Endothelial cell of umbilical vein (primary cell): Measurements from ENCODE around the gene NME7. TPM values are rescaled to one million over a fixed set of nuclear protein-coding genes. Genes with fewer than 3 reads are reported as not detected.

Experiments used
- BruUV-seq: library from RNA; stranded (reverse); fragments of 400-500 nt; replicated peaks from 2 replicates; lab custom pipeline; 2021; lab: Mats Ljungman, UMichigan
- CTCF ChIA-PET: fragments of 300-600, 350-600 bp; sonication (Branson Sonifier 250); formaldehyde crosslinking; loops from one replicate; lab custom pipeline; 2021; ENCODE audit warnings: antibody characterized with exemption, inconsistent platforms; lab: Charles Lee
- POLR2A ChIA-PET: fragments of 300-600, 350-600 bp; sonication (Branson Sonifier 250); formaldehyde crosslinking; loops from one replicate; lab custom pipeline; 2021; ENCODE audit warnings: antibody characterized with exemption, inconsistent platforms; lab: Charles Lee
- DNase-seq: peaks from one replicate; pipeline ENCODE4 v3.0.0-alpha.2; 2011; ENCODE audit warnings: low read depth, low spot score
- FAIRE-seq: peaks from 2 replicates; lab custom pipeline; 2011; peaks lifted over from hg19 to GRCh38; lab: Jason Lieb, UNC
- H2AFZ ChIP-seq: 2 replicates; pipeline ENCODE4 v1.6.0; 2012; ENCODE audit warnings: low read depth, low read length, control low read depth, inconsistent platforms
- H3K27ac ChIP-seq: 2 replicates; pipeline ENCODE4 v1.5.1; 2011; ENCODE audit warnings: low read depth, mild to moderate bottlenecking, control low read depth, low read length, moderate library complexity; ENCODE audit not compliant: insufficient read depth
- H3K27me3 ChIP-seq, 2 experiments: 2 replicates each; pipeline versions ENCODE4 v1.6.0 to v1.6.1; 2011; ENCODE audit warnings: low read length in 2 of 2, mixed read lengths in 1 of 2; ENCODE audit not compliant: control insufficient read depth in 2 of 2, insufficient read depth in 2 of 2
- H3K36me3 ChIP-seq, 2 experiments: 2 replicates in 1 of 2; 3 replicates in 1 of 2; pipeline ENCODE4 v1.5.1; 2011; ENCODE audit warnings: low read length in 2 of 2, mild to moderate bottlenecking in 1 of 2, moderate library complexity in 1 of 2; ENCODE audit not compliant: control insufficient read depth in 2 of 2, insufficient read depth in 2 of 2; ENCODE audit errors: extremely low read depth in 1 of 2
- H3K4me1 ChIP-seq: 3 replicates; pipeline ENCODE4 v1.5.1; 2011; ENCODE audit warnings: mild to moderate bottlenecking, low read length; ENCODE audit not compliant: control insufficient read depth, insufficient read depth; ENCODE audit errors: extremely low read depth
- H3K4me2 ChIP-seq: 2 replicates; pipeline ENCODE4 v1.6.1; 2011; ENCODE audit warnings: low read length, control low read depth, mixed read lengths; ENCODE audit not compliant: insufficient read depth
- H3K4me3 ChIP-seq, 3 experiments: fragments of 200-600 bp in 1 of 3; sonication (generic), shearing (Covaris generic) in 1 of 3; replicated peaks in 1 of 3; 2 replicates each; pipeline ENCODE4 v1.5.1; 2011 to 2016; ENCODE audit warnings: control low read depth in 3 of 3, low read length in 3 of 3, mild to moderate bottlenecking in 2 of 3, inconsistent platforms in 1 of 3, low read depth in 1 of 3, moderate library complexity in 1 of 3; ENCODE audit not compliant: insufficient read depth in 1 of 3
- H3K79me2 ChIP-seq: 2 replicates; pipeline ENCODE4 v1.6.0; 2012; ENCODE audit warnings: low read length, inconsistent platforms; ENCODE audit not compliant: control insufficient read depth, insufficient read depth
- H3K9ac ChIP-seq: replicated peaks from 2 replicates; pipeline ENCODE3; 2011; ENCODE audit warnings: low read length, control low read depth; ENCODE audit not compliant: insufficient read depth; ENCODE audit errors: extremely low read depth
- H3K9me1 ChIP-seq: replicated peaks from 3 replicates; pipeline ENCODE4 v1.6.0; 2011; ENCODE audit warnings: mild to moderate bottlenecking, low read length; ENCODE audit not compliant: control insufficient read depth, insufficient read depth; ENCODE audit errors: extremely low read depth
- H3K9me3 ChIP-seq: replicated peaks from 2 replicates; pipeline ENCODE4 v1.5.1; 2012; ENCODE audit warnings: low read length, inconsistent platforms; ENCODE audit not compliant: control insufficient read depth, insufficient read depth
- H4K20me1 ChIP-seq: replicated peaks from 2 replicates; pipeline ENCODE3; 2011; ENCODE audit warnings: mild to moderate bottlenecking, low read length; ENCODE audit not compliant: control insufficient read depth, insufficient read depth; ENCODE audit errors: extremely low read depth
- CTCF ChIP-seq, 2 donors: IDR thresholded peaks; 1 replicate in 1 of 2; 2 replicates in 1 of 2; pipeline ENCODE4 v1.5.1; 2011; ENCODE audit warnings: low read length in 2 of 2, mild to moderate bottlenecking in 2 of 2, moderate library complexity in 2 of 2, control low read depth in 1 of 2, inconsistent platforms in 1 of 2, low read depth in 1 of 2; ENCODE audit not compliant: insufficient read depth in 1 of 2; ENCODE audit errors: extremely low read depth in 1 of 2
- EZH2 ChIP-seq: IDR thresholded peaks from 2 replicates; pipeline ENCODE4 v1.6.1; 2012; ENCODE audit warnings: borderline replicate concordance, low read depth, mild to moderate bottlenecking, moderate library complexity, low read length, inconsistent platforms; ENCODE audit not compliant: severe bottlenecking
- FOS ChIP-seq: IDR thresholded peaks from 2 replicates; pipeline ENCODE4 v1.6.1; 2011; ENCODE audit warnings: mild to moderate bottlenecking, low read length, moderate library complexity, borderline replicate concordance; ENCODE audit not compliant: insufficient read depth
- GATA2 ChIP-seq: IDR thresholded peaks from 2 replicates; pipeline ENCODE4 v1.7.0; 2011; ENCODE audit warnings: low read depth, mild to moderate bottlenecking, moderate library complexity, mixed read lengths, low read length; ENCODE audit not compliant: insufficient read length, insufficient read depth
- JUN ChIP-seq: IDR thresholded peaks from 2 replicates; pipeline ENCODE4 v1.6.1; 2011; ENCODE audit warnings: borderline replicate concordance, low read depth; ENCODE audit not compliant: insufficient read length, insufficient read depth
- MAX ChIP-seq: IDR thresholded peaks from 2 replicates; pipeline ENCODE4 v1.6.1; 2011; ENCODE audit not compliant: insufficient read depth, insufficient read length
- MYC ChIP-seq: IDR thresholded peaks from one replicate; pipeline ENCODE4 v1.6.1; 2011; ENCODE audit warnings: mild to moderate bottlenecking, low read depth, low read length
- POLR2A ChIP-seq: IDR thresholded peaks from 2 replicates; pipeline ENCODE4 v1.6.1; 2012; ENCODE audit warnings: low read depth, mild to moderate bottlenecking, control low read depth, low read length
- POLR2AphosphoS5 ChIP-seq: IDR thresholded peaks from 2 replicates; pipeline ENCODE4 v1.6.1; 2012; ENCODE audit warnings: low read depth, mild to moderate bottlenecking, control low read depth, low read length, moderate library complexity; ENCODE audit not compliant: insufficient read depth
- dilution Hi-C: fragments of 300-500 bp; cut with MboI; formaldehyde crosslinking; loops from one replicate; pipeline ENCODE4 v1.15.0; 2019; ENCODE audit warnings: low sequenced_read_pairs; ENCODE audit not compliant: extremely low pct_ligation_motif_present
- intact Hi-C: fragments of 100-400 bp; cut with micrococcal nuclease; formaldehyde crosslinking; loops from one replicate; pipeline ENCODE4 v1.10.0; 2022
- polyA plus RNA-seq, 4 experiments: library from polyadenylated mRNA; depleted of rRNA in 3 of 4; stranded (reverse) in 3 of 4; unstranded in 1 of 4; fragments of >200 nt; gene quantifications; 2 replicates each; pipeline versions ENCODE4 v1.2.1 to v1.2.3, GENCODE V29; 2011 to 2012; ENCODE audit warnings: missing spikeins in 1 of 4
- total RNA-seq: library from RNA; stranded (reverse); gene quantifications from 2 replicates; pipeline ENCODE4 v1.2.3, GENCODE V29; 2021

NME7 gene
- total and polyA plus RNA-seq, 2 donors (not counting 3 experiments of a cell fraction or from before 2014, with no cell fraction given), result 16.5 to 25.3 TPM

GRCh38 chr1:169346036-169346589 is 21.5 kb downstream of the NME7 start:
- POLR2A ChIA-PET, result no interaction called here
- Histone ChIP-seq H3K9me1 (no peaks in the 10 kb centered on the region), H3K4me2 (no peak overlapping the region), H3K4me3 (no peak overlapping the region), H3K36me3 (no peaks in the 10 kb centered on the region), H3K27me3 (no peaks in the 10 kb centered on the region), H3K4me1 (no peaks in the 10 kb centered on the region), H3K27ac (no peak overlapping the region), H3K9ac (no peak overlapping the region), H3K9me3 (no peaks in the 10 kb centered on the region), H2AFZ (no peak overlapping the region), H4K20me1 (no peaks in the 10 kb centered on the region), H3K79me2 (peaks cover 1% of the 10 kb centered on the region)
- FAIRE-seq (no peak), DNase-seq (no peak)
- BruUV-seq, result no TSS peak
- intact Hi-C loops, result loop anchor here (5.0 kb wide), 2 partner anchors 309 to 1004 kb away; no protein-coding TSS in a partner anchor
- dilution Hi-C loops, result no loop called here
- TF ChIP-seq JUN, result no peak
- TF ChIP-seq CTCF (IDR thresholded peaks at IDR 0.05; ENCODE audit: extremely low read depth in 1 of 2, insufficient read depth in 1 of 2, low read depth in 1 of 2, low read length in 2 of 2), result no peak
- TF ChIP-seq MYC, result no peak
- no peak for TF ChIP-seq GATA2
- TF ChIP-seq POLR2AphosphoS5, result no peak
- no peak for TF ChIP-seq FOS
- no peak for TF ChIP-seq MAX
- TF ChIP-seq POLR2A, result no peak
- no peak for TF ChIP-seq EZH2
- CTCF ChIA-PET, result interaction anchor here (1.0 to 8.7 kb wide), 3 partner anchors 709 to 742 kb away, joined by 4 to 282 read pairs (median 190); no protein-coding TSS in a partner anchor
